Left lung (tissue), 10 donors: ENCODE measurements around the gene ZFX. TPM values are rescaled to one million over a fixed set of nuclear protein-coding genes. Genes with fewer than 3 reads are reported as not detected.

Source experiments
- ATAC-seq: fragments of 200-7000 bp; cut with Tn5 transposase; one replicate; pipeline ENCODE4 v1.9.1; 2020; ENCODE audit warnings: moderate library complexity
- DNase-seq, 4 donors: peaks; one replicate each; pipeline ENCODE4 v3.0.0-alpha.2; 2013 to 2020
- H3K27ac ChIP-seq, 2 donors: fragments of 200-600 bp; sonication (generic) in 1 of 2; one replicate each; pipeline versions ENCODE4 v1.5.0 to v1.8.0; 2020 to 2021
- H3K27me3 ChIP-seq, 2 donors: fragments of 200-600 bp; sonication (generic) in 1 of 2; one replicate each; pipeline versions ENCODE4 v1.5.0 to v1.8.0; 2020 to 2021
- H3K36me3 ChIP-seq, 2 donors: fragments of 200-600 bp; sonication (generic) in 1 of 2; one replicate each; pipeline versions ENCODE4 v1.5.0 to v1.8.0; 2020 to 2021
- H3K4me1 ChIP-seq, 2 donors: fragments of 200-600 bp; one replicate each; pipeline ENCODE4 v1.8.0; 2021
- H3K4me3 ChIP-seq, 2 donors: fragments of 200-600 bp; sonication (generic) in 1 of 2; one replicate each; pipeline versions ENCODE4 v1.5.0 to v1.8.0; 2020 to 2021; ENCODE audit warnings: mild to moderate bottlenecking in 1 of 2
- H3K9me3 ChIP-seq, 2 donors: fragments of 200-600 bp; sonication (generic) in 1 of 2; one replicate each; pipeline versions ENCODE4 v1.5.0 to v1.8.0; 2020 to 2021
- CTCF ChIP-seq, 2 donors: fragments of 200-600 bp; sonication (generic) in 1 of 2; IDR thresholded peaks; one replicate each; pipeline versions ENCODE4 v1.5.0 to v1.8.0; 2021; ENCODE audit warnings: antibody characterized with exemption in 2 of 2
- intact Hi-C, 2 donors: fragments of 100-400 bp; cut with DNase I; formaldehyde crosslinking; loops; one replicate each; pipeline versions ENCODE4 v1.11.2 to v1.14.2; 2022
- polyA plus RNA-seq, 6 donors: library from polyadenylated mRNA; unstranded; fragments of 120-200 nt; gene quantifications; one replicate each; pipeline ENCODE4 v1.2.1, GENCODE V29; 2013; ENCODE audit not compliant: insufficient read length in 6 of 6
- total RNA-seq, 2 donors: library from RNA; stranded (reverse); fragmentation: NEBNext Ultra II Directional; extraction: Animal tissue kit (Norgen Biotek cat#: 25700); gene quantifications; one replicate each; pipeline ENCODE4 v1.2.1, GENCODE V29; 2021
- donor health status: DM: no; HTN: yes; CAD: no.
- donor health status: DM: no; HTN: no; CAD: no.

ZFX gene
- total and polyA plus RNA-seq, 8 donors = 29.4 to 50.7 (median 42.5) TPM

- no peak for TF ChIP-seq CTCF (IDR thresholded peaks at IDR 0.05)
- Histone ChIP-seq H3K4me1 (no peaks in the 10 kb centered on the region), H3K27ac (no peak overlapping the region), H3K9me3 (no peaks in the 10 kb centered on the region), H3K27me3 (no peaks in the 10 kb centered on the region), H3K4me3 (no peak overlapping the region), H3K36me3 (peaks cover 7 to 25% of the 10 kb centered on the region in 2 donors)
- ATAC-seq (no peak), DNase-seq (no peak)
- intact Hi-C loops = no loop called here
Measured at GRCh38 chrX:24214568-24214967, 65.0 kb downstream of the ZFX start.

GRCh38 chrX:24215272-24215671 is 65.7 kb downstream of the ZFX start:
- Histone ChIP-seq H3K36me3 (peaks cover 7 to 18% of the 10 kb centered on the region in 2 donors), H3K4me3 (no peak overlapping the region), H3K4me1 (no peaks in the 10 kb centered on the region), H3K27ac (no peak overlapping the region), H3K27me3 (no peaks in the 10 kb centered on the region), H3K9me3 (no peaks in the 10 kb centered on the region)
- ATAC-seq (no peak), DNase-seq (no peak)
- TF ChIP-seq CTCF (IDR thresholded peaks at IDR 0.05) = no peak
- intact Hi-C loops = no loop called here

- H3K27me3 ChIP-seq = no peaks in the 10 kb centered on the region
- H3K27ac ChIP-seq = no peak overlapping the region
- intact Hi-C loops = no loop called here
- H3K4me1 ChIP-seq = no peaks in the 10 kb centered on the region
- TF ChIP-seq CTCF (IDR thresholded peaks at IDR 0.05) = no peak
- no peak for ATAC-seq
- no peak overlapping the region for H3K4me3 ChIP-seq
- DNase-seq = no peak
- peaks cover 7 to 10% of the 10 kb centered on the region in 2 donors for H3K36me3 ChIP-seq
- H3K9me3 ChIP-seq = no peaks in the 10 kb centered on the region
Measured at GRCh38 chrX:24216037-24216436, 66.5 kb downstream of the ZFX start.

- DNase-seq (no peak), ATAC-seq (no peak)
- Histone ChIP-seq H3K27me3 (no peaks in the 10 kb centered on the region), H3K4me1 (no peaks in the 10 kb centered on the region), H3K9me3 (no peaks in the 10 kb centered on the region), H3K4me3 (no peak overlapping the region), H3K27ac (no peak overlapping the region), H3K36me3 (peaks cover under 1 to 8% of the 10 kb centered on the region in 2 donors)
- intact Hi-C loops = no loop called here
- no peak for TF ChIP-seq CTCF (IDR thresholded peaks at IDR 0.05)
Measured at GRCh38 chrX:24216827-24217226, 67.3 kb downstream of the ZFX start.

GRCh38 chrX:24219320-24219719 is 69.8 kb downstream of the ZFX start:
- Histone ChIP-seq H3K4me3 (no peak overlapping the region), H3K9me3 (no peaks in the 10 kb centered on the region), H3K36me3 (no peaks in the 10 kb centered on the region), H3K27me3 (no peaks in the 10 kb centered on the region), H3K27ac (no peak overlapping the region), H3K4me1 (no peaks in the 10 kb centered on the region)
- ATAC-seq (no peak), DNase-seq (no peak)
- intact Hi-C loops = no loop called here
- no peak for TF ChIP-seq CTCF (IDR thresholded peaks at IDR 0.05)
